Upper lobe of right lung (tissue), 1 donor: ENCODE data around the gene FERMT2. TPM values are rescaled to one million over a fixed set of nuclear protein-coding genes. Genes with fewer than 3 reads are reported as not detected.

Source experiments
- ATAC-seq: fragments of 200-7000 bp; cut with Tn5 transposase; one replicate; pipeline ENCODE4 v1.9.1; 2020; ENCODE audit warnings: mild to moderate bottlenecking, moderate library complexity
- DNase-seq: peaks from one replicate; pipeline ENCODE4 v3.0.0-alpha.2; 2020
- H3K27ac ChIP-seq: fragments of 200-600 bp; one replicate; pipeline ENCODE4 v1.8.0; 2022
- H3K27me3 ChIP-seq: fragments of 200-600 bp; one replicate; pipeline ENCODE4 v1.8.0; 2022; ENCODE audit warnings: mild to moderate bottlenecking
- H3K36me3 ChIP-seq: fragments of 200-600 bp; one replicate; pipeline ENCODE4 v1.8.0; 2022
- H3K4me1 ChIP-seq: fragments of 200-600 bp; one replicate; pipeline ENCODE4 v1.8.0; 2022
- H3K4me3 ChIP-seq: fragments of 200-600 bp; one replicate; pipeline ENCODE4 v1.8.0; 2022; ENCODE audit warnings: mild to moderate bottlenecking
- H3K9me3 ChIP-seq: fragments of 200-600 bp; one replicate; pipeline ENCODE4 v1.8.0; 2022
- intact Hi-C: fragments of 100-400 bp; cut with DNase I; formaldehyde crosslinking; loops from one replicate; pipeline ENCODE4 v1.11.0; 2022
- total RNA-seq: library from RNA; stranded (reverse); fragmentation: NEBNext Ultra II Directional; extraction: Animal tissue kit (Norgen Biotek cat#: 25700); gene quantifications from one replicate; pipeline ENCODE4 v1.2.1, GENCODE V29; 2021
- TF ChIP-seq, protein P1 (sequence below): fragments of 200-600 bp; IDR thresholded peaks from one replicate; pipeline ENCODE4 v1.8.0; 2022; ENCODE audit warnings: antibody characterized with exemption
- donor health status: DM: no; HTN: yes; CAD: no; lungs with severe emphysema.

Gene FERMT2
- total RNA-seq, 1 donor from 2014 or later, result 103 TPM

DNA sequence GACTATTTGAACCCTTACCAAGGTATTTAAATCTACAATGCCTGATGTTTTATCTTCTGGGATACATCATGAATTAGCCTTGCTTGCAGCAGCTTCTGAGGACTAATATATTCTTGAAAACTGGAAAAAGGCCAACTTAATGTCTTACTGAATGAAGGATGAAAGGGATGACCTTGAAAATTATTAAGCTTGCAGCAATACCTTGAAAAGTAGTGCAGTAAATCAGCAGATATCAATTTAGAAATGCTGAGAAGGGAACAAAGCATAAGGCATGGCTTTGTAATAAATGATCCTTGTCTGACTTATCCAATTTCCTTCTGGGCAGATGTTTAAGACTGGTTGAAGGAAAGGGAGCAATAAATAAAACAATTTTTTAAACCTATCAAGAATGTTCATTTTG is 37.3 kb upstream of the FERMT2 start:
- DNase-seq, result no peak
- H3K27ac ChIP-seq, result no peak overlapping the region
- no peaks in the 10 kb centered on the region for H3K27me3 ChIP-seq
- no peaks in the 10 kb centered on the region for H3K9me3 ChIP-seq
- H3K4me3 ChIP-seq, result no peak overlapping the region
- TF ChIP-seq, protein P1, sequence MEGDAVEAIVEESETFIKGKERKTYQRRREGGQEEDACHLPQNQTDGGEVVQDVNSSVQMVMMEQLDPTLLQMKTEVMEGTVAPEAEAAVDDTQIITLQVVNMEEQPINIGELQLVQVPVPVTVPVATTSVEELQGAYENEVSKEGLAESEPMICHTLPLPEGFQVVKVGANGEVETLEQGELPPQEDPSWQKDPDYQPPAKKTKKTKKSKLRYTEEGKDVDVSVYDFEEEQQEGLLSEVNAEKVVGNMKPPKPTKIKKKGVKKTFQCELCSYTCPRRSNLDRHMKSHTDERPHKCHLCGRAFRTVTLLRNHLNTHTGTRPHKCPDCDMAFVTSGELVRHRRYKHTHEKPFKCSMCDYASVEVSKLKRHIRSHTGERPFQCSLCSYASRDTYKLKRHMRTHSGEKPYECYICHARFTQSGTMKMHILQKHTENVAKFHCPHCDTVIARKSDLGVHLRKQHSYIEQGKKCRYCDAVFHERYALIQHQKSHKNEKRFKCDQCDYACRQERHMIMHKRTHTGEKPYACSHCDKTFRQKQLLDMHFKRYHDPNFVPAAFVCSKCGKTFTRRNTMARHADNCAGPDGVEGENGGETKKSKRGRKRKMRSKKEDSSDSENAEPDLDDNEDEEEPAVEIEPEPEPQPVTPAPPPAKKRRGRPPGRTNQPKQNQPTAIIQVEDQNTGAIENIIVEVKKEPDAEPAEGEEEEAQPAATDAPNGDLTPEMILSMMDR, result no peak
- H3K36me3 ChIP-seq, result no peaks in the 10 kb centered on the region
- no peak for ATAC-seq
- H3K4me1 ChIP-seq, result no peaks in the 10 kb centered on the region
- intact Hi-C loops, result no loop called here

DNA sequence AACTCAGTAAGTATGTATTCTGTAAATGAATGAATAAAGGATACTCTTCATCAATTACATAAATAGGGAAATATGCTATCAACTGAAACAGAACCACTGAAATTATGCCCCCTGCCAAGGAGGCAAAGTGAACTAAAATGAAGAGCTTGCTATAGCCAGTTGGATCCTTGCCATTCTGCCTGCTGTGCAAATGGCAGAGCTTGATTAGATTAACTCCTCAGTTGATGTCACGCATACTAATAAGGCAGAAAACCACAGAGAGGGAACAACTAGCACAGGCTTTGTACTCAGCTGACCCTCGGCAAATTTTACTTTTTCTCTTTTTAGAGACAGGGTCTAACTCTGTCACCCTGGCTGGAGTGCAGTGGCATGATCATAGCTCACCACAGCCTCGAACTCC is 36.7 kb upstream of the FERMT2 start:
- no peaks in the 10 kb centered on the region for H3K9me3 ChIP-seq
- H3K27me3 ChIP-seq, result no peaks in the 10 kb centered on the region
- no peak for ATAC-seq
- H3K36me3 ChIP-seq, result no peaks in the 10 kb centered on the region
- H3K4me1 ChIP-seq, result no peaks in the 10 kb centered on the region
- H3K27ac ChIP-seq, result no peak overlapping the region
- TF ChIP-seq, protein P1, result no peak
- H3K4me3 ChIP-seq, result no peak overlapping the region
- DNase-seq, result no peak
- intact Hi-C loops, result no loop called here

DNA sequence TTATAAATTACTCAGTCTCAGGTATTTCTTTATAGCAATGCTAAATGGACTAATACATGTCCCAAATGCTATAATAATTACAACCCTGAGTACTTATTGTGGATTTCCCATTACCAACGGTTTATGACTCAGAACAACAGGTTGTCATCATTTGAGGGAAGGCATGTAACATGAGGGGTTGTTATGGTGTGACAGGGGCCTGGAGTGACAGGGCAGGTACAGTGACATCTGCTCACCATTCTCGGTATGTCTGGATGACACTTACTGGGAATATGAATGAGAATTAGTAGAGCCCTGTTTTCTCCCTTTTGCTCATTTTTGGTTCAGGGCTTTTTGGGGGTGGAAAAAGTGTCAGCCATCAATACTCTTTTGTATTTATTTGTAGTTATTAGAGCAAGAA is 36.2 kb upstream of the FERMT2 start:
- TF ChIP-seq, protein P1, result no peak
- Histone ChIP-seq H3K9me3 (no peaks in the 10 kb centered on the region), H3K27me3 (no peaks in the 10 kb centered on the region), H3K4me1 (no peaks in the 10 kb centered on the region), H3K36me3 (no peaks in the 10 kb centered on the region), H3K27ac (no peak overlapping the region), H3K4me3 (no peak overlapping the region)
- ATAC-seq, result no peak
- DNase-seq, result no peak
- intact Hi-C loops, result no loop called here

DNA sequence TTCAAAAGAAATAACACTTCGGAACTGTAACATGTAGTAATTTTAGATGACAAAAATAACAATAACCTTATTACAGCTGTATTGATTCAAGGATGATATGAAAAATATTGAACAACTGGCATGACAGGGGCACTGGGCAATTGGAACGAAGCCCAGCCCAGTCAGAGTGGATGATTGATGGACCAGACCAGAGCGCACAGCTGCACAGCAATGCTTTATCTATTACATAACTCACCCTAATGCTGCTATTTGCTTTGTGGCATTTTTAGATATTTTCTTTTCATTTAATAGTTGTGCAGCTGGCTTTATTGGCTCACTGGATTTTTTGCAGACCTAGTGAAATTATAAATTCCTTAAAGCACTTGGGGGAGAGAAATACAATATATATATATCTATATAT is 26.9 kb upstream of the FERMT2 start:
- no peak overlapping the region for H3K4me3 ChIP-seq
- no peaks in the 10 kb centered on the region for H3K27me3 ChIP-seq
- no peak overlapping the region for H3K27ac ChIP-seq
- H3K4me1 ChIP-seq, result no peaks in the 10 kb centered on the region
- H3K9me3 ChIP-seq, result no peaks in the 10 kb centered on the region
- ATAC-seq (no peak), DNase-seq (no peak)
- TF ChIP-seq, protein P1, result no peak
- intact Hi-C loops, result no loop called here
- H3K36me3 ChIP-seq, result no peaks in the 10 kb centered on the region

DNA sequence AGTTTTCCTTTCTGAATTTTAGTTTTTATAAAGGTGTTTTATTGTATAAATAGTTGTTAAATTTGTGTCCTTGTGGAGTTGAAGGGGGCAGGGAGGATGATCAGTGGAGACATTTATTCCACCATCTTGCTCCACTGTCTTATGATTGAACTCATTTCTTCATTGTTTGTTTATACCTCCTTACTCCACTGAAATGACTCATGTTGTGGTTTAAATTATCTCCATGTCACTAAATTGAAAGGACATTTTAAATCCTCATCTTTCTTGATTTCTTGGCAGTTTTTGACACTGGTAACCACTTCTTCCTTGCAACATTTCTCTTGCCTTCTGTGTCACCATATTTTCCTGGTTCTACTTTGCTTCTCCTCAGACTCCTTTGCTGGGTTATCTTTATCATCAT is 23.6 kb upstream of the FERMT2 start:
- intact Hi-C loops, result no loop called here
- Histone ChIP-seq H3K4me1 (no peaks in the 10 kb centered on the region), H3K36me3 (no peaks in the 10 kb centered on the region), H3K9me3 (no peaks in the 10 kb centered on the region), H3K27me3 (no peaks in the 10 kb centered on the region), H3K4me3 (no peak overlapping the region), H3K27ac (no peak overlapping the region)
- ATAC-seq, result no peak
- TF ChIP-seq, protein P1, result no peak
- no peak for DNase-seq

DNA sequence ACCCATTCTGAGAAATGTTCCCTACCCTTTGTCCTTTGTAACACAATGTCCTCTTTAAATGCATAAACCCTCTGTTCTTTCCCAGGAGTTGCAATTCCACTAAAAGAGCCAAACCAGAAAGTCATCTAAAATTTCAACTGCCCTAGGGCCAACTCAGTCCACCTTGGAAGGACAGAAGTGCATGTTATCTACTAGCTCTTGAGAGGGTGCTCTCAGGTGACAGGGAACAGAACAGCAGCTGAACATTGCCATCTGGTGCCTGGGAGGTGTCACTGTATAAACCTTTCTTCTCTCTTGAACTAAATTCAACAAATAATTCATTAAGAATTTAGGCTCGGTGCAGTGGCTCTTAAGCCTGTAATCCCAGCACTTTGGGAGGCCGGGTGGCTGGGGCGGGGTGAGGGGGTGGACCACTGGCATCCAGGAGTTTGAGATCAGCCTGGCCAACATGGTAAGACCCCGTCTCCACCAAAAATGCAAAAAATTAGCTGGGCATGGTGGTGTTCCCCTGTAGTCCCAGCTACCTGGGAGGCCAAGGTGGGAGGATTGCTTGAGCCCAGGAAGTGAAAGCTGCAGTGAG is 10.3 kb upstream of the FERMT2 start:
- H3K9me3 ChIP-seq, result no peaks in the 10 kb centered on the region
- intact Hi-C loops, result no loop called here
- H3K4me1 ChIP-seq, result peaks cover 12% of the 10 kb centered on the region
- TF ChIP-seq, protein P1, result peak; percentile 68
- no peaks in the 10 kb centered on the region for H3K27me3 ChIP-seq
- ATAC-seq, result peak; percentile 96
- H3K27ac ChIP-seq, result peak overlapping the region; percentile 3
- no peaks in the 10 kb centered on the region for H3K36me3 ChIP-seq
- DNase-seq, result peak; percentile 64
- H3K4me3 ChIP-seq, result no peak overlapping the region
